ENCODE results near the gene SDK1. TPM values are rescaled to one million over a fixed set of nuclear protein-coding genes. Genes with fewer than 3 reads are reported as not detected.

The SDK1 gene
- total and polyA plus RNA-seq, 10 of the 15 experiments (the other 5 are each of a cell fraction or from before 2014, with no cell fraction given) = 0.14 to 0.33 TPM; not detected in 8

DNA sequence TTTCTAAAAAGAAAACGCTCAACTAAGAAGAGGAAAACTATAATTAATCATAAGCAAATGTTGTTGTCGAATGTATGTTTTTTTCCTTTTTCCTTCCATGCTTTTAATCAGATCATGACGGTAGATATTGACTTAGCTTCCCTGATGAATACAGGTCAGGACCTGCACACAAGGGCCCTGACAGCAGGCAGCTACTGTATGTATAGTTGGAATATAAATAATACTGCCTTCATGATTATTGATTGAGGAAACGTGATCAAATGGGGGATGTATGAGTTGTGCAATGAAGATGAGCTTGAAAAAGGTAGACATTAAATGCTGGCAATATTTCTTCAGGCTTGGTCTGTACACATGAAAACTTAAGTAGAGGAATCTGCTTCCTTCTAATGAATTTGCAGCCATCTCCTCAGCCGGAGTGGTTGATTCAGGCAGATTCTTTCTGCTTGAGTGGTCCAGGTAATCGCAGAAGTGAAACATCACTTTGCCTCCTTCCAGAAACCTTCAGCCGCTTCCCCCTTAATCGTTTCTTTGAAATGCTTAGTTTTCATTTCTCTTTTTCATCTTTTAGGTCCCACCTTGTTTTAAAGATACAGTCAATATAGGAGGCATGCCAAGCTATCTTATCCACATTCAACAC, 656.5 kb downstream of the SDK1 start:
- intact Hi-C loops (cut with micrococcal nuclease; ENCODE audit: unreplicated experiment) = no loop called here
- in situ Hi-C loops (cut with MboI) = no loop called here
- peaks cover 2% of the 10 kb centered on the region; the same call in 1 of the 3 replicates for H3K9me3 ChIP-seq (replicated peaks; ENCODE audit: control insufficient read depth, insufficient read depth, low read length)

DNA sequence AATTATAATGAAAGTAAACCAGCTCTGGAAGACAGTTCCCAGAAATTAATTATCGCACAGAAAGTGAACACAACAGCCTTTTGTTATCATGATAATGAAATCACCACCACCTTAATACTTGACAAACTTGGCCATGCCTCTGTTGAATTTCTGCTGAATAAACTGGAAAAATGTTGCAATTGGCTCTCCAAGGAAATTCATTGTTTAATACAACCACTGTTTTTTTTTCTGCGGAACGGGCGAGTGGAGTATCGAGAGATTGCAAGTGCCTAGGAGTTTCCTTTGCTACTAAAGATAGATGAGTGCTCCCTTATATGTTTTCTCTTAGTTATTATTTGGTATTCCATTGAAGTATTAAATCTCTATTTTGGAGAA, 657.0 kb downstream of the SDK1 start:
- WGBS (ENCODE audit: insufficient coverage, insufficient replicate concordance, low lambda C conversion rate, missing lambda C conversion rate) = 76% methylated on average over 5 of the region's 5 CpGs
- FAIRE-seq = no peak
- H3K36me3 ChIP-seq (ENCODE audit: control insufficient read depth in 2 of 2, insufficient read depth in 2 of 2, low read length in 1 of 2) = no peaks in the 10 kb centered on the region
- H3K4me3 ChIP-seq = no peak overlapping the region
- H3K4me2 ChIP-seq (ENCODE audit: control insufficient read depth, insufficient read depth) = no peak overlapping the region
- H3K4me1 ChIP-seq (ENCODE audit: control insufficient read depth, insufficient read depth, low read length) = peaks cover 10% of the 10 kb centered on the region
- intact Hi-C loops (cut with micrococcal nuclease; ENCODE audit: unreplicated experiment) (no loop called here), in situ Hi-C loops (cut with MboI) (no loop called here)
- no peaks in the 10 kb centered on the region for H3K79me2 ChIP-seq (ENCODE audit: control insufficient read depth, insufficient read depth, low read length)
- DNase-seq (ENCODE audit: low read depth, low spot score) = no peak
- ChIA-PET SMC1A (ENCODE audit: uncharacterized antibody, unreplicated experiment) (interaction anchor here (1.3 kb wide), 1 partner anchor 10 kb away, joined by 4 read pairs; no protein-coding TSS in a partner anchor), CTCF (no interaction called here), RAD21 (ENCODE audit: unreplicated experiment) (no interaction called here), POLR2A (no interaction called here)
- H3K9ac ChIP-seq (ENCODE audit: control insufficient read depth, insufficient read depth, low read length) = no peak overlapping the region
- TF ChIP-seq YY1 (IDR thresholded peaks at IDR 0.05; ENCODE audit: low read depth, low read length) (no peak), SMC3 (IDR thresholded peaks at IDR 0.05; ENCODE audit: borderline replicate concordance, low read length) (no peak)
- no peak overlapping the region for H3K27ac ChIP-seq (ENCODE audit: control insufficient read depth, insufficient read depth)
- no peak for ATAC-seq
- H3K9me3 ChIP-seq (replicated peaks; ENCODE audit: control insufficient read depth, insufficient read depth, low read length) = peaks cover 2% of the 10 kb centered on the region; the same call in 1 of the 3 replicates
- H4K20me1 ChIP-seq (ENCODE audit: control insufficient read depth, insufficient read depth) = no peaks in the 10 kb centered on the region
- H2AFZ ChIP-seq (ENCODE audit: control insufficient read depth, low read depth, low read length) = no peak overlapping the region
- no TSS peak for BruUV-seq (replicated peaks)
- H3K27me3 ChIP-seq (replicated peaks in 1 of 2; ENCODE audit: control insufficient read depth in 2 of 2, insufficient read depth in 2 of 2, low read length in 1 of 2) = no peaks in the 10 kb centered on the region

More for the DNA sequence above, 656.5 kb downstream of the SDK1 start:
- Histone ChIP-seq H3K36me3 (ENCODE audit: control insufficient read depth in 2 of 2, insufficient read depth in 2 of 2, low read length in 1 of 2) (no peaks in the 10 kb centered on the region), H3K4me2 (ENCODE audit: control insufficient read depth, insufficient read depth) (no peak overlapping the region), H3K27ac (ENCODE audit: control insufficient read depth, insufficient read depth) (peak overlapping the region; percentile 27; the same call in 1 of the 2 replicates), H4K20me1 (ENCODE audit: control insufficient read depth, insufficient read depth) (no peaks in the 10 kb centered on the region), H3K79me2 (ENCODE audit: control insufficient read depth, insufficient read depth, low read length) (no peaks in the 10 kb centered on the region), H3K4me1 (ENCODE audit: control insufficient read depth, insufficient read depth, low read length) (peaks cover 10% of the 10 kb centered on the region), H3K9ac (ENCODE audit: control insufficient read depth, insufficient read depth, low read length) (no peak overlapping the region), H2AFZ (ENCODE audit: control insufficient read depth, low read depth, low read length) (no peak overlapping the region), H3K27me3 (replicated peaks in 1 of 2; ENCODE audit: control insufficient read depth in 2 of 2, insufficient read depth in 2 of 2, low read length in 1 of 2) (no peaks in the 10 kb centered on the region), H3K4me3 (no peak overlapping the region)
- BruUV-seq (replicated peaks) = no TSS peak
- FAIRE-seq (no peak), ATAC-seq (peak; percentile 50), DNase-seq (ENCODE audit: low read depth, low spot score) (peak; percentile 34)
- no peak for TF ChIP-seq JUNB (IDR thresholded peaks at IDR 0.05)
- TF ChIP-seq SPI1 (IDR thresholded peaks at IDR 0.05; ENCODE audit: borderline replicate concordance, insufficient read depth, low read depth, low read length) = 0 out of 2 replicates have a peak, but pooled peaks have one; percentile 32
- TF ChIP-seq, protein P1, sequence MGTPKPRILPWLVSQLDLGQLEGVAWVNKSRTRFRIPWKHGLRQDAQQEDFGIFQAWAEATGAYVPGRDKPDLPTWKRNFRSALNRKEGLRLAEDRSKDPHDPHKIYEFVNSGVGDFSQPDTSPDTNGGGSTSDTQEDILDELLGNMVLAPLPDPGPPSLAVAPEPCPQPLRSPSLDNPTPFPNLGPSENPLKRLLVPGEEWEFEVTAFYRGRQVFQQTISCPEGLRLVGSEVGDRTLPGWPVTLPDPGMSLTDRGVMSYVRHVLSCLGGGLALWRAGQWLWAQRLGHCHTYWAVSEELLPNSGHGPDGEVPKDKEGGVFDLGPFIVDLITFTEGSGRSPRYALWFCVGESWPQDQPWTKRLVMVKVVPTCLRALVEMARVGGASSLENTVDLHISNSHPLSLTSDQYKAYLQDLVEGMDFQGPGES (IDR thresholded peaks at IDR 0.05) = no peak
- TF ChIP-seq RB1 (IDR thresholded peaks at IDR 0.05; ENCODE audit: borderline replicate concordance) = no peak
- TF ChIP-seq PAX5 (IDR thresholded peaks at IDR 0.05; ENCODE audit: borderline replicate concordance, low read depth, low read length) = peak; percentile 54; the same call in 1 of the 2 replicates
- CTCF ChIA-PET = no interaction called here
- POLR2A ChIA-PET = no interaction called here
- RAD21 ChIA-PET (ENCODE audit: unreplicated experiment) = no interaction called here
- WGBS (ENCODE audit: insufficient coverage, insufficient replicate concordance, low lambda C conversion rate, missing lambda C conversion rate) = 4% methylated on average over 8 of the region's 8 CpGs
- SMC1A ChIA-PET (ENCODE audit: uncharacterized antibody, unreplicated experiment) = interaction anchor here (1.3 kb wide), 1 partner anchor 11 kb away, joined by 4 read pairs; no protein-coding TSS in a partner anchor

All from GM12878 (cell line).